Ovary (tissue), 9 donors: ENCODE measurements around the gene SSRP1. TPM values are rescaled to one million over a fixed set of nuclear protein-coding genes. Genes with fewer than 3 reads are reported as not detected.

Experiments used
- DNase-seq, 5 donors: peaks; one replicate each; pipeline ENCODE4 v3.0.0-alpha.2; 2019 to 2020
- H3K27ac ChIP-seq, 2 donors: fragments of 200-600 bp; one replicate each; pipeline versions ENCODE4 v1.5.1 to v1.8.0; 2019 to 2022
- H3K27me3 ChIP-seq: fragments of 200-600 bp; one replicate; pipeline ENCODE4 v1.8.0; 2022
- H3K36me3 ChIP-seq: fragments of 200-600 bp; sonication (generic); one replicate; pipeline ENCODE4 v1.5.1; 2019
- H3K4me1 ChIP-seq: one replicate; pipeline ENCODE4 v1.8.1; 2013; ENCODE audit warnings: mild to moderate bottlenecking, moderate library complexity; ENCODE audit not compliant: insufficient read depth
- H3K4me3 ChIP-seq: fragments of 200-600 bp; sonication (generic); one replicate; pipeline ENCODE4 v1.5.1; 2017
- H3K9me3 ChIP-seq, 2 donors: fragments of 200-600 bp in 1 of 2; sonication (generic) in 1 of 2; one replicate each; pipeline versions ENCODE4 v1.5.1 to v1.8.1; 2013 to 2019; ENCODE audit warnings: mild to moderate bottlenecking in 1 of 2, moderate library complexity in 1 of 2
- CTCF ChIP-seq, 3 donors: fragments of 450-650 bp in 2 of 3; fragments of 200-600 bp in 1 of 3; IDR thresholded peaks; one replicate each; pipeline versions ENCODE4 v1.5.1 to v1.8.0; 2016 to 2022; ENCODE audit warnings: antibody characterized with exemption in 3 of 3, mild to moderate bottlenecking in 1 of 3
- EP300 ChIP-seq: sonication (generic); formaldehyde crosslinking; IDR thresholded peaks from one replicate; pipeline ENCODE4 v1.6.1; 2017; ENCODE audit warnings: antibody characterized with exemption
- POLR2A ChIP-seq: fragments of 450-650 bp; IDR thresholded peaks from one replicate; pipeline ENCODE4 v1.6.1; 2017; ENCODE audit warnings: antibody characterized with exemption, mild to moderate bottlenecking, moderate library complexity
- WGBS, 3 donors: extraction: QIAGEN DNeasy Blood & Tissue Kit in 1 of 3; methylation state at CpG; one replicate each; pipeline versions ENCODE4 v1.1.5 to v1.1.7; 2013 to 2017; 5-methylcytosine and 5-hydroxymethylcytosine counted together
- intact Hi-C, 4 donors: fragments of 100-400 bp; cut with DNase I; formaldehyde crosslinking; loops; one replicate each; pipeline versions ENCODE4 v1.11.0 to v1.15.1; 2022 to 2023
- polyA plus RNA-seq, 2 donors: library from polyadenylated mRNA; stranded (reverse); fragments of 200-250 nt in 1 of 2; fragments of 350-450 nt in 1 of 2; fragmentation: Illumina TruSeq in 1 of 2; extraction: RNeasy Lipid Tissue Mini Kit (QIAGEN cat#74804) in 1 of 2; gene quantifications; one replicate each; pipeline ENCODE4 v1.2.3, GENCODE V29; 2013 to 2014
- total RNA-seq, 7 donors: library from RNA; depleted of rRNA in 2 of 7; stranded (reverse); fragments of >200 nt in 2 of 7; fragmentation: NEBNext Ultra II Directional in 3 of 7; extraction: Animal tissue kit (Norgen Biotek cat#: 25700) in 3 of 7; gene quantifications; one replicate each; pipeline versions ENCODE4 v1.1.0 to v1.2.4, GENCODE V29; 2016 to 2023
- donor health status: DM: no; HTN: no; CAD: no; lungs with moderate emphysema.
- donor health status: DM: no; HTN: no; CAD: no.
- donor health status: Bipolar disorder and iron deficiency.
- donor health status: DM: yes; HTN: yes; CAD: no.
- donor health status: DM: no; HTN: no; CAD: no.
- donor health status: DM: yes; HTN: yes; CAD: no.

Gene SSRP1
- total and polyA plus RNA-seq, 9 donors = 43.3 to 134 (median 87.7) TPM

GRCh38 chr11:57278721-57279095 lies 57.0 kb downstream of the SSRP1 start:
- 79 to 86% (median 81%) methylated on average over 7 of the region's 7 CpGs for WGBS, 3 donors
- Histone ChIP-seq H3K4me1 (peaks cover 2% of the 10 kb centered on the region), H3K27ac (no peak overlapping the region), H3K27me3 (no peaks in the 10 kb centered on the region), H3K36me3 (no peaks in the 10 kb centered on the region), H3K9me3 (no peaks in the 10 kb centered on the region), H3K4me3 (no peak overlapping the region)
- intact Hi-C loops = loop anchor here in 1 of 4 donors (10.0 kb wide), 1 partner anchor 76 kb away; no protein-coding TSS in a partner anchor
- TF ChIP-seq POLR2A = no peak
- TF ChIP-seq EP300 = no peak
- no peak for TF ChIP-seq CTCF (IDR thresholded peaks at IDR 0.05)
- DNase-seq = no peak

DNA sequence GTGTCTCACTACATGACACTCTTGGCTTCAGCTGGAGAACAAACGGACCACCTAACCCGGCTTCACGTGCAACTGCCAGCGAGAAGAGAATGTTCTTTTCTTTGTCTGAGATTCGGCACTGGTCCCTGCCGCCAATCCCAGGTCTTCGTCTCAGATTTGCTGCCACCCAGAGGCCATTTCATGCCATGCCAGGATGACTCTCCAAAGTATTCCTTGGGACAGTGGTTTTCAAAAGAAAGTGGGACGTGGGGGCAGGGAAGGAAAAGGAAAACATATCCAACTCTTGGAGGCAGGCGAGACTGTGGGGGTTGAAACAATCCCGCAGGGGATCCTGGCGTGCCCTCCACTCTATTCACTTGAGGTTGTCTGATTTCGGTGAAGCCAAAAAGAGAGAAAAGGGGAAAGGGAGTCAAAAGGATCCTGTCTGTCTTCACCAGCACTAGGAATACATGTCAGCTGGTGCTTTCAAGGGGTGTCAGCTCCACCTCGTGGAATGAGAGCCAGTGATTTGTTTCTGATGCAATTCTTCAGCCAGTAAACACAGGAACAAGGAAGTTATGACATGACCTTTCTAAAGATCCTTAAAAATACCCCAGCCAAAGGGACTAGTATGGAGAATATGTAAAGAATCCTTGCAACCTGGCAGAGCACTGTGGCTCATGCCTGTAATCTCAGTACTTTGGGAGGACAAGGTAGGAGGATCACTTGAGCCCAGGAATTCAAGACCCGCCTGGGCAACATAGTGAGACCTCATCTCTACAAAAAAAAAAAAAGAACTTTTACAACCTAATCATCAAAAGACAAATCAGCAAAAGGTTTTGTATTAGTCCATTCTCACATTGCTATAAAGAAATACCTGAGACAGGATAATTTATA lies 57.6 kb downstream of the SSRP1 start:
- intact Hi-C loops = loop anchor here in 1 of 4 donors (10.0 kb wide), 1 partner anchor 77 kb away; no protein-coding TSS in a partner anchor
- H3K27me3 ChIP-seq = no peaks in the 10 kb centered on the region
- 7 to 8% (median 8%) methylated on average over 14 of the region's 14 CpGs for WGBS, 3 donors
- H3K36me3 ChIP-seq = no peaks in the 10 kb centered on the region
- H3K27ac ChIP-seq = no peak overlapping the region
- TF ChIP-seq POLR2A (no peak), CTCF (IDR thresholded peaks at IDR 0.05) (peak; percentile 52 to 65 (median 60))
- peak; percentile 58 to 75 (median 67) for DNase-seq
- no peaks in the 10 kb centered on the region for H3K9me3 ChIP-seq
- peaks cover 2% of the 10 kb centered on the region for H3K4me1 ChIP-seq
- no peak overlapping the region for H3K4me3 ChIP-seq

DNA sequence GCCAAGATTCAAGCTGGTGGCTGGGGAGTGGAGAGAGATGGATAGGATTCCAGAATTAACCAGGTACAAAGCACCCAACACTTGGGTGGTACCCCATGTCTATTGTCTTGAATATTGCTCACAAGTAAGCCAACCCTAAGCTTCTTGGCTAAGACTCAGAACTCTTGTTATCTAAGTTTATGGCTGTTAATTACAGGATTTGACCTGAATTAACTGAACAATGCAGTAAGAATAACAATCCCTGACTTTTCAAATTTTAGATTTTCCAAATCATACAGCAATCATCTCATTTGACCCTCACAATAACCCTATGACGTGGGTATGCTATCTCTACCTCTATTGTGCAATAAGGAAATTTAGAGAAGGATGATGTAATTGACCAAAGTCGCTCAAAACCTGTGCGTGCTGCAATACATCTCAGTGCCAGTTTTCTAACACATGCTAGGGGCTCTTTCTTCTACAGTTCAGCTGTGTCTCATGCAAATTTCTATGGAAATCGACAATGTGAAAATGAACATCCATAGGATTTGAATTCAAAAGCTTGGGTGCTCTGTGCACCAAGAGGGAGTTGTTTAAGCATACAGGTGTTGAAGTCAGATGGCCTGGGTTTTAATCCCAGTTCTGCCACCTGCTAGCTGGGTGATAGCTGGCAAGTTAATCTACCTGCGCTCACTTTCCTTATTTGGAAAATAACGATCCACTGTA lies 58.6 kb downstream of the SSRP1 start:
- Histone ChIP-seq H3K4me3 (no peak overlapping the region), H3K27me3 (no peaks in the 10 kb centered on the region), H3K27ac (no peak overlapping the region), H3K9me3 (no peaks in the 10 kb centered on the region), H3K4me1 (peaks cover 2% of the 10 kb centered on the region), H3K36me3 (no peaks in the 10 kb centered on the region)
- WGBS, 3 donors = 69 to 74% (median 70%) methylated on average over 6 of the region's 6 CpGs
- intact Hi-C loops = loop anchor here in 1 of 4 donors (10.0 kb wide), 1 partner anchor 78 kb away; no protein-coding TSS in a partner anchor
- DNase-seq = no peak
- TF ChIP-seq EP300 (no peak), POLR2A (no peak), CTCF (IDR thresholded peaks at IDR 0.05) (no peak)

DNA sequence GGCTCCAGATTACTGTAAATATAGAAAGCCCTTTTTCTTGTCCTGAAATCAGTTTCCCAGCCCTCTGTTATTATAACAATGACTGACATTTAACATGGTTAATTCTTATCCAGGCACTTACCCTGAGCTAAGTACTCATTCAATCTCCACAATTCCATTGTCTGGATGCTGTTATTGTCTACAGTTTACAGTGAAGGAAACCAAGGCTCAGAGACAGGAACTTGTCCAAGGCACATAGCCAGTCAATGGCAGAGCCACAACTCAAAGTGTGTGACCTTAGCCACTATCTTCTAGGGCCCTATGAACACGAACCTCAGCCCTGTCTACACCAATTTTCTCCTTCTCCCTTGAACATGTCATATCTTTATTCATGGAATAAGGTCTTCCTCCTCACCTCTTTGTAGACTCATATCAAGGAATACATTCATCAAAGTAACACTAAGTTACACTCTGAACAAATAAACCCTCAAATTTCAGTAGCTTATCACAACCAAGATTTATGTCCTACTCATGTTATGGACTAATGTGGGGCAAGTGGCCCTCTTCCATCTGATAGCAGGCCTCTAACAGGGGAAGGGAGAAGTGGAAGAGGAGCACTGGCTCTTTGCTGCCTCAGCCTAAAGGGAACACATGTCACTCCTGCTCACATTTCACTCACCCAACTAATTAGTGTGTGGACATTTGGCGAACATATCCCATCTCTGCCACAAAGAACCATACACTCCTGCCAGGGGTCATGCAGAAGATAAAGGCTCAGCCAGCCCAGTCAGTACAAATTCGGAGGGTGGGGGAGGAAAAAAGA lies 59.3 kb downstream of the SSRP1 start:
- Histone ChIP-seq H3K4me3 (no peak overlapping the region), H3K27ac (no peak overlapping the region), H3K9me3 (no peaks in the 10 kb centered on the region), H3K36me3 (no peaks in the 10 kb centered on the region), H3K4me1 (peaks cover 2% of the 10 kb centered on the region), H3K27me3 (no peaks in the 10 kb centered on the region)
- intact Hi-C loops = loop anchor here in 1 of 4 donors (10.0 kb wide), 1 partner anchor 78 kb away; no protein-coding TSS in a partner anchor
- DNase-seq = no peak
- TF ChIP-seq CTCF (IDR thresholded peaks at IDR 0.05) (no peak), POLR2A (no peak), EP300 (no peak)
- 59 to 72% (median 70%) methylated on average over 3 of the region's 3 CpGs for WGBS, 3 donors
